ENCODE data around the gene COL4A3. TPM values are rescaled to one million over a fixed set of nuclear protein-coding genes. Genes with fewer than 3 reads are reported as not detected.

The COL4A3 gene
- not detected for polyA plus RNA-seq (2012; ENCODE audit: insufficient read depth, insufficient read length, low read depth)

GRCh38 chr2:227163998-227164762 is at the start of gene COL4A3, which contains the start of gene COL4A4:
TSS of gene COL4A3 (plus strand) at chr2:227164624. CDS start at chr2:227164727, 103 bp downstream.
TSS of gene COL4A4 (minus strand) at chr2:227164205. CDS start at chr2:227147483, 16,722 bp downstream.
- Histone ChIP-seq H3K9me3 (no peaks in the 10 kb centered on the region), H3K4me1 (no peaks in the 10 kb centered on the region), H3K4me3 (ENCODE audit: low read depth, low read length) (no peak within 1 kb of the TSS), H3K36me3 (no peaks in the 10 kb centered on the region), H3K27me3 (peaks cover 33% of the 10 kb centered on the region)
- DNase-seq: no peak
- TF ChIP-seq CTCF (IDR thresholded peaks at IDR 0.05; ENCODE audit: low read depth, low read length): no peak

GRCh38 chr2:227115761-227116160 is 48.7 kb upstream of the COL4A3 start:
- no peak overlapping the region for H3K4me3 ChIP-seq (ENCODE audit: low read depth, low read length)
- H3K4me1 ChIP-seq: no peaks in the 10 kb centered on the region
- DNase-seq: no peak
- H3K9me3 ChIP-seq: no peaks in the 10 kb centered on the region
- H3K36me3 ChIP-seq: no peaks in the 10 kb centered on the region
- H3K27me3 ChIP-seq: peaks cover 13% of the 10 kb centered on the region
- no peak for TF ChIP-seq CTCF (IDR thresholded peaks at IDR 0.05; ENCODE audit: low read depth, low read length)

- Histone ChIP-seq H3K27me3 (peaks cover 13% of the 10 kb centered on the region), H3K36me3 (no peaks in the 10 kb centered on the region), H3K4me3 (ENCODE audit: low read depth, low read length) (no peak overlapping the region), H3K4me1 (no peaks in the 10 kb centered on the region), H3K9me3 (no peaks in the 10 kb centered on the region)
- DNase-seq: no peak
- no peak for TF ChIP-seq CTCF (IDR thresholded peaks at IDR 0.05; ENCODE audit: low read depth, low read length)
These were observed 47.4 kb upstream of the COL4A3 start for GRCh38 chr2:227117027-227117426.

- H3K4me1 ChIP-seq: no peaks in the 10 kb centered on the region
- H3K27me3 ChIP-seq: peaks cover 13% of the 10 kb centered on the region
- no peak for DNase-seq
- H3K4me3 ChIP-seq (ENCODE audit: low read depth, low read length): no peak overlapping the region
- no peak for TF ChIP-seq CTCF (IDR thresholded peaks at IDR 0.05; ENCODE audit: low read depth, low read length)
- no peaks in the 10 kb centered on the region for H3K36me3 ChIP-seq
- no peaks in the 10 kb centered on the region for H3K9me3 ChIP-seq
These were observed 46.6 kb upstream of the COL4A3 start for GRCh38 chr2:227117852-227118251.

- Histone ChIP-seq H3K4me1 (no peaks in the 10 kb centered on the region), H3K36me3 (no peaks in the 10 kb centered on the region), H3K9me3 (no peaks in the 10 kb centered on the region), H3K4me3 (ENCODE audit: low read depth, low read length) (no peak overlapping the region), H3K27me3 (peaks cover 13% of the 10 kb centered on the region)
- no peak for DNase-seq
- TF ChIP-seq CTCF (IDR thresholded peaks at IDR 0.05; ENCODE audit: low read depth, low read length): no peak
These were observed 46.1 kb upstream of the COL4A3 start for GRCh38 chr2:227118353-227118752.

- Histone ChIP-seq H3K4me1 (no peaks in the 10 kb centered on the region), H3K4me3 (ENCODE audit: low read depth, low read length) (no peak overlapping the region), H3K27me3 (peaks cover 25% of the 10 kb centered on the region), H3K9me3 (no peaks in the 10 kb centered on the region), H3K36me3 (no peaks in the 10 kb centered on the region)
- TF ChIP-seq CTCF (IDR thresholded peaks at IDR 0.05; ENCODE audit: low read depth, low read length): no peak
- DNase-seq: no peak
These were observed 40.7 kb upstream of the COL4A3 start for GRCh38 chr2:227123697-227124096.
